K562 (cell line): ENCODE measurements around the gene CTDNEP1. TPM values are rescaled to one million over a fixed set of nuclear protein-coding genes. Genes with fewer than 3 reads are reported as not detected.
A peak's percentile ranks its signal among the peaks of the same experiment; 100 is the strongest.

ENCODE experiments used
- ADNP ChIP-seq: fragments of 200-800 bp; sonication (Bioruptor generic); IDR thresholded peaks from 2 replicates; pipeline ENCODE4 v1.6.1; 2016; ENCODE audit warnings: missing genetic modification characterization, missing compliant biosample characterization
- BRF2 ChIP-seq: IDR thresholded peaks from 3 replicates; pipeline ENCODE4 v1.6.1; 2011; ENCODE audit warnings: borderline replicate concordance, mild to moderate bottlenecking; ENCODE audit not compliant: insufficient read length, insufficient read depth
- DNMT1 ChIP-seq: fragments of 450-650 bp; IDR thresholded peaks from 2 replicates; pipeline ENCODE4 v1.6.1; 2016; ENCODE audit warnings: antibody characterized with exemption, mild to moderate bottlenecking
- FOXK2 ChIP-seq, 2 experiments: fragments of 450-650 bp; IDR thresholded peaks in 1 of 2; conservative IDR thresholded peaks in 1 of 2; 2 replicates each; pipeline ENCODE4 v1.6.1; 2016; ENCODE audit warnings: low read depth in 2 of 2, mild to moderate bottlenecking in 1 of 2
- MNT ChIP-seq, 2 experiments: fragments of 450-650 bp; conservative IDR thresholded peaks; 2 replicates each; pipeline ENCODE4 v1.6.1; 2017; ENCODE audit warnings: mild to moderate bottlenecking in 2 of 2, moderate library complexity in 2 of 2
- MTF1 ChIP-seq: fragments of 250-450 bp; sonication (Bioruptor Pico); IDR thresholded peaks from 2 replicates; pipeline ENCODE4 v1.9.0; 2021; ENCODE audit warnings: moderate library complexity, mild to moderate bottlenecking, inconsistent platforms, borderline replicate concordance
- SMARCC2 ChIP-seq: fragments of 450-650 bp; IDR thresholded peaks from 2 replicates; pipeline ENCODE4 v1.6.1; 2017; ENCODE audit warnings: antibody characterized with exemption, moderate library complexity, mild to moderate bottlenecking, low read depth
- polyA plus RNA-seq, 8 experiments: library from polyadenylated mRNA; depleted of rRNA in 4 of 8; stranded (reverse) in 5 of 8; unstranded in 3 of 8; fragments of >200 nt; fragmentation: Nextera tagmentation in 2 of 8; fragmentation: Illumina TruSeq in 1 of 8; extraction: Ambion mirVana in 2 of 8; extraction: Trizol in 1 of 8; gene quantifications; 2 replicates each; pipeline versions ENCODE4 v1.2.1 to v1.2.3, GENCODE V29; 2011 to 2014; ENCODE audit warnings: inconsistent platforms in 1 of 8, missing spikeins in 1 of 8
- total RNA-seq, 7 experiments: library from RNA; depleted of rRNA in 6 of 7; stranded (reverse); fragments of >200 nt in 6 of 7; fragmentation: Illumina TruSeq in 2 of 7; extraction: Trizol in 2 of 7; gene quantifications; 2 replicates each; pipeline versions ENCODE4 v1.2.1 to v1.2.3, GENCODE V29; 2011 to 2021; ENCODE audit warnings: low replicate concordance in 1 of 7
- TF ChIP-seq, protein P1 (sequence below): IDR thresholded peaks from 2 replicates; pipeline ENCODE4 v1.6.1; 2014; ENCODE audit warnings: antibody characterized with exemption
- TF ChIP-seq, protein P2 (sequence below): fragments of 250-450 bp; sonication (Bioruptor Pico); IDR thresholded peaks from 2 replicates; pipeline ENCODE4 v1.4.0; 2020

The CTDNEP1 gene
- total and polyA plus RNA-seq, 9 of the 15 experiments (the other 6 are each of a cell fraction or from before 2014, with no cell fraction given): 10.7 to 150 (median 28.5) TPM

- TF ChIP-seq BRF2: no peak
- peak in 1 of 2 experiments; percentile 91; a peak in 2 of 4 replicates for TF ChIP-seq FOXK2 (conservative IDR thresholded peaks at IDR 0.05 in 1 of 2, IDR thresholded peaks at IDR 0.05 in 1 of 2; ENCODE audit: low read depth in 2 of 2)
- no peak for TF ChIP-seq MTF1
- no peak for TF ChIP-seq SMARCC2
- no peak for TF ChIP-seq ADNP (tag)
- TF ChIP-seq, protein P1, sequence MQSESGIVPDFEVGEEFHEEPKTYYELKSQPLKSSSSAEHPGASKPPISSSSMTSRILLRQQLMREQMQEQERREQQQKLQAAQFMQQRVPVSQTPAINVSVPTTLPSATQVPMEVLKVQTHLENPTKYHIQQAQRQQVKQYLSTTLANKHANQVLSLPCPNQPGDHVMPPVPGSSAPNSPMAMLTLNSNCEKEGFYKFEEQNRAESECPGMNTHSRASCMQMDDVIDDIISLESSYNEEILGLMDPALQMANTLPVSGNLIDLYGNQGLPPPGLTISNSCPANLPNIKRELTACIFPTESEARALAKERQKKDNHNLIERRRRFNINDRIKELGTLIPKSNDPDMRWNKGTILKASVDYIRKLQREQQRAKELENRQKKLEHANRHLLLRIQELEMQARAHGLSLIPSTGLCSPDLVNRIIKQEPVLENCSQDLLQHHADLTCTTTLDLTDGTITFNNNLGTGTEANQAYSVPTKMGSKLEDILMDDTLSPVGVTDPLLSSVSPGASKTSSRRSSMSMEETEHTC: peak; percentile 96
- TF ChIP-seq DNMT1: peak; percentile 26; the same call in 1 of the 2 replicates
- TF ChIP-seq, protein P2, sequence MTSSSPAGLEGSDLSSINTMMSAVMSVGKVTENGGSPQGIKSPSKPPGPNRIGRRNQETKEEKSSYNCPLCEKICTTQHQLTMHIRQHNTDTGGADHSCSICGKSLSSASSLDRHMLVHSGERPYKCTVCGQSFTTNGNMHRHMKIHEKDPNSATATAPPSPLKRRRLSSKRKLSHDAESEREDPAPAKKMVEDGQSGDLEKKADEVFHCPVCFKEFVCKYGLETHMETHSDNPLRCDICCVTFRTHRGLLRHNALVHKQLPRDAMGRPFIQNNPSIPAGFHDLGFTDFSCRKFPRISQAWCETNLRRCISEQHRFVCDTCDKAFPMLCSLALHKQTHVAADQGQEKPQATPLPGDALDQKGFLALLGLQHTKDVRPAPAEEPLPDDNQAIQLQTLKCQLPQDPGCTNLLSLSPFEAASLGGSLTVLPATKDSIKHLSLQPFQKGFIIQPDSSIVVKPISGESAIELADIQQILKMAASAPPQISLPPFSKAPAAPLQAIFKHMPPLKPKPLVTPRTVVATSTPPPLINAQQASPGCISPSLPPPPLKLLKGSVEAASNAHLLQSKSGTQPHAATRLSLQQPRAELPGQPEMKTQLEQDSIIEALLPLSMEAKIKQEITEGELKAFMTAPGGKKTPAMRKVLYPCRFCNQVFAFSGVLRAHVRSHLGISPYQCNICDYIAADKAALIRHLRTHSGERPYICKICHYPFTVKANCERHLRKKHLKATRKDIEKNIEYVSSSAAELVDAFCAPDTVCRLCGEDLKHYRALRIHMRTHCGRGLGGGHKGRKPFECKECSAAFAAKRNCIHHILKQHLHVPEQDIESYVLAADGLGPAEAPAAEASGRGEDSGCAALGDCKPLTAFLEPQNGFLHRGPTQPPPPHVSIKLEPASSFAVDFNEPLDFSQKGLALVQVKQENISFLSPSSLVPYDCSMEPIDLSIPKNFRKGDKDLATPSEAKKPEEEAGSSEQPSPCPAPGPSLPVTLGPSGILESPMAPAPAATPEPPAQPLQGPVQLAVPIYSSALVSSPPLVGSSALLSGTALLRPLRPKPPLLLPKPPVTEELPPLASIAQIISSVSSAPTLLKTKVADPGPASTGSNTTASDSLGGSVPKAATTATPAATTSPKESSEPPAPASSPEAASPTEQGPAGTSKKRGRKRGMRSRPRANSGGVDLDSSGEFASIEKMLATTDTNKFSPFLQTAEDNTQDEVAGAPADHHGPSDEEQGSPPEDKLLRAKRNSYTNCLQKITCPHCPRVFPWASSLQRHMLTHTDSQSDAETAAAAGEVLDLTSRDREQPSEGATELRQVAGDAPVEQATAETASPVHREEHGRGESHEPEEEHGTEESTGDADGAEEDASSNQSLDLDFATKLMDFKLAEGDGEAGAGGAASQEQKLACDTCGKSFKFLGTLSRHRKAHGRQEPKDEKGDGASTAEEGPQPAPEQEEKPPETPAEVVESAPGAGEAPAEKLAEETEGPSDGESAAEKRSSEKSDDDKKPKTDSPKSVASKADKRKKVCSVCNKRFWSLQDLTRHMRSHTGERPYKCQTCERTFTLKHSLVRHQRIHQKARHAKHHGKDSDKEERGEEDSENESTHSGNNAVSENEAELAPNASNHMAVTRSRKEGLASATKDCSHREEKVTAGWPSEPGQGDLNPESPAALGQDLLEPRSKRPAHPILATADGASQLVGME (CRISPR knock-in tag): 0 out of 2 replicates have a peak, but pooled peaks have one; percentile 35
- peak; percentile 89 to 94 for TF ChIP-seq MNT (conservative IDR thresholded peaks at IDR 0.05)
Observed at GRCh38 chr17:7234083-7234951, 17.2 kb downstream of the CTDNEP1 start, which contains the start of gene DVL2 (continued).
